Hepatocyte (in vitro differentiated cells): ENCODE results near the gene PLCL1. TPM values are rescaled to one million over a fixed set of nuclear protein-coding genes. Genes with fewer than 3 reads are reported as not detected.

ENCODE experiments used
- DNase-seq: peaks from one replicate; pipeline ENCODE4 v3.0.0-alpha.2; 2016; ENCODE audit warnings: low spot score
- H2AFZ ChIP-seq: fragments of 200-600 bp; sonication (generic); 2 replicates; pipeline ENCODE4 v1.6.0; 2016; ENCODE audit warnings: antibody characterized with exemption, mild to moderate bottlenecking
- H3K27ac ChIP-seq: fragments of 200-600 bp; sonication (generic); 2 replicates; pipeline ENCODE4 v1.5.1; 2016; ENCODE audit warnings: mild to moderate bottlenecking
- H3K27me3 ChIP-seq: fragments of 200-600 bp; sonication (generic); 2 replicates; pipeline ENCODE4 v1.6.1; 2016
- H3K36me3 ChIP-seq: fragments of 200-600 bp; sonication (generic); replicated peaks from 2 replicates; pipeline ENCODE4 v1.5.1; 2016; ENCODE audit warnings: low read depth; ENCODE audit not compliant: insufficient read depth
- H3K4me1 ChIP-seq: fragments of 200-600 bp; sonication (generic); 2 replicates; pipeline ENCODE4 v1.5.1; 2016; ENCODE audit warnings: mild to moderate bottlenecking, moderate library complexity; ENCODE audit not compliant: insufficient read depth
- H3K4me2 ChIP-seq: fragments of 200-600 bp; sonication (generic); 2 replicates; pipeline ENCODE4 v1.6.0; 2016
- H3K4me3 ChIP-seq: fragments of 200-600 bp; sonication (generic); 2 replicates; pipeline ENCODE4 v1.5.1; 2016; ENCODE audit warnings: mild to moderate bottlenecking
- H3K79me2 ChIP-seq: fragments of 200-600 bp; sonication (generic); 2 replicates; pipeline ENCODE4 v1.6.0; 2017; ENCODE audit warnings: mild to moderate bottlenecking
- H3K9me2 ChIP-seq: fragments of 200-600 bp; sonication (generic); replicated peaks from 2 replicates; pipeline ENCODE4 v1.6.0; 2017; ENCODE audit warnings: mild to moderate bottlenecking; ENCODE audit not compliant: insufficient read depth
- H3K9me3 ChIP-seq: fragments of 200-600 bp; sonication (generic); 2 replicates; pipeline ENCODE4 v1.5.1; 2016; ENCODE audit warnings: low read depth, mild to moderate bottlenecking
- H4K20me1 ChIP-seq: fragments of 200-600 bp; sonication (generic); 2 replicates; pipeline ENCODE4 v1.6.0; 2016; ENCODE audit warnings: mild to moderate bottlenecking; ENCODE audit not compliant: insufficient read depth, poor library complexity, severe bottlenecking
- EZH2 ChIP-seq: fragments of 200-600 bp; sonication (generic); IDR thresholded peaks from 2 replicates; pipeline ENCODE4 v1.6.1; 2016; ENCODE audit warnings: antibody characterized with exemption, mild to moderate bottlenecking, borderline replicate concordance
- EZH2phosphoT487 ChIP-seq: fragments of 200-600 bp; sonication (generic); IDR thresholded peaks from one replicate; pipeline ENCODE4 v1.6.1; 2018; ENCODE audit warnings: antibody characterized with exemption, mild to moderate bottlenecking, low read depth, moderate library complexity; ENCODE audit not compliant: unreplicated experiment, severe bottlenecking
- WGBS: methylation state at CpG from one replicate; pipeline ENCODE4 v1.1.6; 2016; ENCODE audit warnings: low lambda C conversion rate; ENCODE audit errors: missing lambda C conversion rate; 5-methylcytosine and 5-hydroxymethylcytosine counted together
- polyA plus RNA-seq: library from polyadenylated mRNA; unstranded; fragments of >200 nt; fragmentation: Nextera tagmentation; extraction: Ambion mirVana; gene quantifications from 2 replicates; pipeline ENCODE4 v1.2.1, GENCODE V29; 2016
- total RNA-seq: library from RNA; depleted of rRNA; stranded (reverse); fragments of >200 nt; gene quantifications from 2 replicates; pipeline ENCODE4 v1.2.3, GENCODE V29; 2014
- TF ChIP-seq, protein P1 (sequence below): fragments of 200-600 bp; sonication (generic); IDR thresholded peaks from 2 replicates; pipeline ENCODE4 v1.5.1; 2016; ENCODE audit warnings: antibody characterized with exemption, mild to moderate bottlenecking; ENCODE audit not compliant: poor library complexity

PLCL1 gene
- total and polyA plus RNA-seq, 2 experiments from 2014 or later: 0.37 to 2.4 TPM

DNA sequence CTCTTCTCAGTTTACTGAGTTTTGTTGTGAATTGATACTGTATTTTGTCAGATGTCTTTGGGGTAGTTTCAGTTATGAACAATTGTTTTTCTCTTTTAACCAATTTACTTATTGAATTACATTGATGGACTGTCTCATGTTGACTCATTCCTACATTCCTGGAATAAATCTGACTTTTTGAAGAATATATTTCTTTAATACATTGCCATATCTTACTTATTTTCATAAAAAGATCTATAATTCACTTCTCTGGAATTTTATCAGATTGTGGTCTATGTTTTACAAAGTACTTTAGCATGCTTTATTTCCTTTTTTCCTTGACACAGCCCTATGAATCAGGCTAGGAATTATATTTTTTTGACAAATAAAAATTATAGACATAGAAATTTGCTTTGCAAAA is 268.3 kb downstream of the PLCL1 start:
- no peak overlapping the region for H3K4me2 ChIP-seq
- no peak for DNase-seq
- no peak overlapping the region for H3K4me3 ChIP-seq
- H3K9me2 ChIP-seq: no peaks in the 10 kb centered on the region
- H2AFZ ChIP-seq: no peak overlapping the region
- no peaks in the 10 kb centered on the region for H3K79me2 ChIP-seq
- no peak overlapping the region for H3K27ac ChIP-seq
- no peaks in the 10 kb centered on the region for H3K9me3 ChIP-seq
- H3K4me1 ChIP-seq: no peaks in the 10 kb centered on the region
- no peaks in the 10 kb centered on the region for H3K27me3 ChIP-seq
- H4K20me1 ChIP-seq: no peaks in the 10 kb centered on the region
- H3K36me3 ChIP-seq: no peaks in the 10 kb centered on the region
- TF ChIP-seq EZH2 (no peak), EZH2phosphoT487 (no peak)
- TF ChIP-seq, protein P1, sequence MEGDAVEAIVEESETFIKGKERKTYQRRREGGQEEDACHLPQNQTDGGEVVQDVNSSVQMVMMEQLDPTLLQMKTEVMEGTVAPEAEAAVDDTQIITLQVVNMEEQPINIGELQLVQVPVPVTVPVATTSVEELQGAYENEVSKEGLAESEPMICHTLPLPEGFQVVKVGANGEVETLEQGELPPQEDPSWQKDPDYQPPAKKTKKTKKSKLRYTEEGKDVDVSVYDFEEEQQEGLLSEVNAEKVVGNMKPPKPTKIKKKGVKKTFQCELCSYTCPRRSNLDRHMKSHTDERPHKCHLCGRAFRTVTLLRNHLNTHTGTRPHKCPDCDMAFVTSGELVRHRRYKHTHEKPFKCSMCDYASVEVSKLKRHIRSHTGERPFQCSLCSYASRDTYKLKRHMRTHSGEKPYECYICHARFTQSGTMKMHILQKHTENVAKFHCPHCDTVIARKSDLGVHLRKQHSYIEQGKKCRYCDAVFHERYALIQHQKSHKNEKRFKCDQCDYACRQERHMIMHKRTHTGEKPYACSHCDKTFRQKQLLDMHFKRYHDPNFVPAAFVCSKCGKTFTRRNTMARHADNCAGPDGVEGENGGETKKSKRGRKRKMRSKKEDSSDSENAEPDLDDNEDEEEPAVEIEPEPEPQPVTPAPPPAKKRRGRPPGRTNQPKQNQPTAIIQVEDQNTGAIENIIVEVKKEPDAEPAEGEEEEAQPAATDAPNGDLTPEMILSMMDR: no peak

DNA sequence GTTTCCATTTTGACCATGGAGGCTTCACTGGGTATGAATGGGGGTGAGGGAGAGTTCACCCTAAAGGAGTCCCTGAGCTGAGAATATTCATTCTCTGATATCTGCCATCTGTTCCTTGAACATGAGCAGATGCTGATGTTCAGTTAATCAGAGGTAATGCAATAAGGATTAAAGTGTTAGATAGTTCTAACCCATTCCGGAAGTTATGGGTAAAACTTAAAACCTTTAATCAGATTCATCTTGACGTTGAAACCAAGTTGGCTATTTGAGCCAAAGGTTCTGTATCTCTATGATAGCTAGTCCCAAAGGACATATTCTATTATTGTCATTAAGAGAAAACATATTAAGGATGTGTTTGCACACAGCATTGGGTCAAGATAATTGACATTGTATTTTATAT is 268.9 kb downstream of the PLCL1 start:
- no peaks in the 10 kb centered on the region for H3K9me2 ChIP-seq
- TF ChIP-seq, protein P1: no peak
- no peak overlapping the region for H2AFZ ChIP-seq
- no peaks in the 10 kb centered on the region for H3K79me2 ChIP-seq
- DNase-seq: no peak
- H3K4me1 ChIP-seq: no peaks in the 10 kb centered on the region
- WGBS: 62% methylated on average over 2 of the region's 2 CpGs
- no peak overlapping the region for H3K4me2 ChIP-seq
- H3K27ac ChIP-seq: no peak overlapping the region
- no peaks in the 10 kb centered on the region for H3K27me3 ChIP-seq
- no peaks in the 10 kb centered on the region for H3K9me3 ChIP-seq
- H3K4me3 ChIP-seq: no peak overlapping the region
- H3K36me3 ChIP-seq: no peaks in the 10 kb centered on the region
- H4K20me1 ChIP-seq: no peaks in the 10 kb centered on the region

DNA sequence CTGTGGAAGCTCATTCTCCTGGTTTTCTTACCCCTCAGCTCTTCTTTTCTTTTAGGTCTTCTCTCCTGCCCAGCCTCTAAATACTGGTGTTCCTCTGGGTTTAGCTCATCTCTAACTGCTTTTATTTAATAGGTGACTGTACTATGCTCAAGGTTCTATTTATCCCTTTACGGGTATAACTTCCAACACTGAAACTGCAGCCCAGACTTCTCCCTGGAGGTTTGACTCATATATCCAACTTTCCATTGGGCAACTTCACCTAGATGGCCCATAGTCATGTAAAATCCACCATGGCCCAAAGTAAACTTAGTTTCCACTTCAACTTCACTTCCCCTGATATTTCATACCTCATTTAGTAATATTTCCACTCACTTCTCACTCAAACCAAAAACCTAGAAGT is 273.1 kb downstream of the PLCL1 start:
- Histone ChIP-seq H3K4me3 (no peak overlapping the region), H3K27me3 (no peaks in the 10 kb centered on the region), H3K9me3 (no peaks in the 10 kb centered on the region), H2AFZ (no peak overlapping the region), H4K20me1 (no peaks in the 10 kb centered on the region), H3K79me2 (no peaks in the 10 kb centered on the region), H3K36me3 (no peaks in the 10 kb centered on the region), H3K27ac (no peak overlapping the region), H3K4me2 (no peak overlapping the region), H3K9me2 (no peaks in the 10 kb centered on the region), H3K4me1 (no peaks in the 10 kb centered on the region)
- TF ChIP-seq EZH2phosphoT487 (no peak), EZH2 (no peak)
- TF ChIP-seq, protein P1: no peak
- no peak for DNase-seq
- WGBS: 91% methylated on average over 1 of the region's 1 CpG
